ENCODE data around the gene RAB30. TPM values are rescaled to one million over a fixed set of nuclear protein-coding genes. Genes with fewer than 3 reads are reported as not detected.

The RAB30 gene, protein sequence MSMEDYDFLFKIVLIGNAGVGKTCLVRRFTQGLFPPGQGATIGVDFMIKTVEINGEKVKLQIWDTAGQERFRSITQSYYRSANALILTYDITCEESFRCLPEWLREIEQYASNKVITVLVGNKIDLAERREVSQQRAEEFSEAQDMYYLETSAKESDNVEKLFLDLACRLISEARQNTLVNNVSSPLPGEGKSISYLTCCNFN
- 7.0 TPM for polyA plus RNA-seq (2012; ENCODE audit: insufficient read depth, insufficient read length, low read depth)

DNA sequence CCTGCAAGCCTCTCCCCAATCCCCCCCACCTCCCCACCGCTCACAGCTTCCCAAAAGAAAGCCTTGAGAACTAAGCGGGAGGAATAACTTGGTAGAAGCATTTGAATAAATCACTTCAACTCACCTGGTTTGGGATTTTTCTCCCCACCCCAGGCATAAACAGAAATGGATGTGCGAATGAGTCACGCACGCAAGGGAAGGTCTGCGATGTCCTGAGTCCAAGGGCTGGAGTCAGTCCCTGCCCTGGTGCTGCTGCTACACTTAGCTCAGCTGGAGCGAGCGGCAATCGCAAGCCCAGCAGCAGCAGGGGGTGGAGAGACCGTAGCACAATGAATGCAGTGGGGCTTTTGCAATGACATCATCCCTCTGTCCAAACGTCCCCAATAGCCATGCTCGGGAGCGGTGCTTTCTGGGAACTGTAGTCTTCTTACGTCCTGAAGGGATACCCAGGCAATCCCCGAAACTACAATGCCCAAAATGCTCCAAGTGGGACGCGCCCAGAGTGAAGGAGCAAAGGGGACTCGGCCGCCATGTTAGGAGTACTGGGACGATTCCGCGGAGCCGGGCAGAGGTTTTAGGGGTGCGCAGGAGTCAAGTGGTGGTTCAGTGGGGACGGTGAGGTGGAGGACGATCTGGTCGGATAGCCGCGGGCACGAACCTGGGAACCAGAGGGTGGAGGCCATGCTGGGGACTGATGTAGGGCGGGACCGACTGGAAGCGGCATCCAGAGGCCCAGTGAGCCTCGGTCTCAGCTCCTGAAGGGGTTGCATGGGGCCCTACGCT is at the start of gene RAB30:
RAB30 (minus strand) TSS at position 331 of the 783 bp plus-strand sequence. CDS start 74,581 bp downstream, outside the sequence.
- TF ChIP-seq, protein P1, sequence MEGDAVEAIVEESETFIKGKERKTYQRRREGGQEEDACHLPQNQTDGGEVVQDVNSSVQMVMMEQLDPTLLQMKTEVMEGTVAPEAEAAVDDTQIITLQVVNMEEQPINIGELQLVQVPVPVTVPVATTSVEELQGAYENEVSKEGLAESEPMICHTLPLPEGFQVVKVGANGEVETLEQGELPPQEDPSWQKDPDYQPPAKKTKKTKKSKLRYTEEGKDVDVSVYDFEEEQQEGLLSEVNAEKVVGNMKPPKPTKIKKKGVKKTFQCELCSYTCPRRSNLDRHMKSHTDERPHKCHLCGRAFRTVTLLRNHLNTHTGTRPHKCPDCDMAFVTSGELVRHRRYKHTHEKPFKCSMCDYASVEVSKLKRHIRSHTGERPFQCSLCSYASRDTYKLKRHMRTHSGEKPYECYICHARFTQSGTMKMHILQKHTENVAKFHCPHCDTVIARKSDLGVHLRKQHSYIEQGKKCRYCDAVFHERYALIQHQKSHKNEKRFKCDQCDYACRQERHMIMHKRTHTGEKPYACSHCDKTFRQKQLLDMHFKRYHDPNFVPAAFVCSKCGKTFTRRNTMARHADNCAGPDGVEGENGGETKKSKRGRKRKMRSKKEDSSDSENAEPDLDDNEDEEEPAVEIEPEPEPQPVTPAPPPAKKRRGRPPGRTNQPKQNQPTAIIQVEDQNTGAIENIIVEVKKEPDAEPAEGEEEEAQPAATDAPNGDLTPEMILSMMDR (IDR thresholded peaks at IDR 0.05; ENCODE audit: low read depth, low read length), result no peak; the same call in 1 of the 2 replicates
- no peaks in the 10 kb centered on the region for H3K27me3 ChIP-seq
- DNase-seq, result peak; percentile 97
- no peaks in the 10 kb centered on the region for H3K9me3 ChIP-seq
- H3K36me3 ChIP-seq, result peaks cover 23% of the 10 kb centered on the region
- H3K4me1 ChIP-seq, result peaks cover 5% of the 10 kb centered on the region; the same call in 1 of the 2 replicates
- peak within 1 kb of the TSS; percentile 79 for H3K4me3 ChIP-seq (ENCODE audit: low read depth, low read length)

DNA sequence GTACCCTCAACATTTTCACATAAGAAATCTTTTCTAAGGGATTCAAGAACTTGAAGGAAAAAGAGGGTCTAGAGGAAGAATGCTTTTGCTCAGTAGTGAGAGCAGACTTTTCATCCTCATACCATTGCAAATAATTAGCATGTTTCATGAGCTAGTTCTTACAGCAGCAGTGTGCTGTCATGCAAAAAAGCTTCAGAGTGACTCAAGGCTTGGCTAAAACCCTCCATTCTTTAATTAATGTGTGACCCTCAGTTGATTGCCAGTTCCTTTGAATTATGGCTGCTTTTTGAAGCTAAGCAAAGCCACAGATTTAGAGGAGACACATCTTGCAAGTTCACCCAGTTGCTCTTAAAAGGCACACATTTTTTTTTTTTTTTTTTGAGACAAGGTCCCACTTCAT is 48.6 kb upstream of the RAB30 start:
- Histone ChIP-seq H3K4me3 (ENCODE audit: low read depth, low read length) (no peak overlapping the region), H3K4me1 (no peaks in the 10 kb centered on the region; the same call in 1 of the 2 replicates), H3K36me3 (no peaks in the 10 kb centered on the region), H3K9me3 (no peaks in the 10 kb centered on the region), H3K27me3 (no peaks in the 10 kb centered on the region)
- TF ChIP-seq, protein P1 (IDR thresholded peaks at IDR 0.05; ENCODE audit: low read depth, low read length), result no peak
- no peak for DNase-seq

DNA sequence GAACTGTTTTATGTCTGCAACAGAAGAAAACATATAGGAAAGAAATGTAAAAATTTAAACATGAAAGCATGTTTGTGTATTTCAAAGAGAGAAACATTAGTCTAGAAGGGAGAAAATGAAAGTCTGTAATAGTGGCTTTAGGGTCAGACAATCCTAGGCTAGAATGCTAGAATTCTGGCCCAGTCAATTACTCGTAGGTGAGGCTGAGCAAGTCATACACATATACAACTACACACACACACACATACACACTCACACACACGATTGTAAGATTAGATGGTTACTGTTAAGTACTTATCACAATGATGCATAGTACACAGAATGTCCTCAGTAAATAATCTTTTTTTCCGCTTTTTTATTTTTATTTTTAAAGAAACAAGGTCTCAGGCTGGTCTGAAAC is 47.5 kb upstream of the RAB30 start:
- Histone ChIP-seq H3K27me3 (no peaks in the 10 kb centered on the region), H3K9me3 (no peaks in the 10 kb centered on the region), H3K36me3 (no peaks in the 10 kb centered on the region), H3K4me1 (no peaks in the 10 kb centered on the region; the same call in 1 of the 2 replicates), H3K4me3 (ENCODE audit: low read depth, low read length) (no peak overlapping the region)
- DNase-seq, result no peak
- TF ChIP-seq, protein P1 (IDR thresholded peaks at IDR 0.05; ENCODE audit: low read depth, low read length), result no peak

DNA sequence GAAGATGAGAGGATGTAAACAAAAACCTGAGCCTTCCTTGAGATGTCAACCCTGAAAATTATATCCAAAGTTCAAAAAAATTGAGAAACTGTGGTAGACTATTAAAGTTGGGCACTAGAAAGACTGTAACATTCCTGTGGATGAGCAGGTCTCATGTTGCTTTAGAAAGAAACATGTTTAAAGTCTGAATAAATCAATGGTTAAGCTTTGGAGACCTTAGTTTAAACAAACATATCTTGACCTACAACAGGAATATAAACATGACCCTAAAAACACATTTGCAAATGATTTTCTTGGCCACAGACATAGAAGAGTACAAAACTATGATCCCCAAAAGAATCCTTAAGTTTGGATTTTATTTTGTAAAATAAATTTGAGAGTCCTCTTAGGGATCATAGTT is 47.1 kb upstream of the RAB30 start:
- TF ChIP-seq, protein P1 (IDR thresholded peaks at IDR 0.05; ENCODE audit: low read depth, low read length), result no peak

DNA sequence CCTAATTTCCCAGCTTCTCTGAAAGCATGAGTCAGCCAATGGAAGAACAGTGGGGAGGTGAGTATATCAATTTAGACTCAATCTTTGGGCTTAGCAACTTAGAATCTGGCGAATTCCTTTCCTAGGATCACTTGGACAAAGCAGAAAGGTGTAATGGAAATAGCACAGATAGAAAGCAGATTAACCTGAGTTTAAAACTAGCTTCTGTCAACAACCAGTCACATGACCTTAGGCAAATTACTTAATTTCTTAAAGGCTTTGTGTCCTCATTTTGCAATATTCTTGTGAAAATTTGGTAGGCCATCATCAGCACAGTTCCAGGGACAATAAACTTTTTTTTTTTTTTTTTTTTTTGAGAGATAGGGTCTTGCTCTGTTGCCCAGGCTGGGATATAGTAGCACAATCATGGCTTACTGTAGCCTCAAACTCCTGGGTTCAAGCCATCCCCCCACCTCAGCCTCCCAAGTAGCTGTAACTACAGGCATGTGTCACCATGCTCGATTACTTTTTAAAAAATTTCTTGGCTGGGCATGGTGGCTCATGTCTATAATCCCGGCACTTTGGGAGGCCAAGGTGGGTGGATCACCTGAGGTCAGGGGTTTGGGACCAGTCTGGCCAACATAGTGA is 44.4 kb upstream of the RAB30 start:
- Histone ChIP-seq H3K27me3 (no peaks in the 10 kb centered on the region), H3K9me3 (no peaks in the 10 kb centered on the region), H3K4me1 (no peaks in the 10 kb centered on the region; the same call in 1 of the 2 replicates), H3K36me3 (no peaks in the 10 kb centered on the region), H3K4me3 (ENCODE audit: low read depth, low read length) (no peak overlapping the region)
- no peak for DNase-seq
- TF ChIP-seq, protein P1 (IDR thresholded peaks at IDR 0.05; ENCODE audit: low read depth, low read length), result no peak

More for the DNA sequence above, 47.1 kb upstream of the RAB30 start:
- H3K4me3 ChIP-seq (ENCODE audit: low read depth, low read length), result no peak overlapping the region
- no peaks in the 10 kb centered on the region for H3K27me3 ChIP-seq
- no peaks in the 10 kb centered on the region for H3K9me3 ChIP-seq
- DNase-seq, result no peak
- no peaks in the 10 kb centered on the region; the same call in 1 of the 2 replicates for H3K4me1 ChIP-seq
- H3K36me3 ChIP-seq, result no peaks in the 10 kb centered on the region
